Kidney (tissue), 14 donors: Measurements from ENCODE around the gene WDR7. TPM values are rescaled to one million over a fixed set of nuclear protein-coding genes. Genes with fewer than 3 reads are reported as not detected.

Experiments used
- DNase-seq, 5 donors: peaks; one replicate each; pipeline ENCODE4 v3.0.0-alpha.2; 2013 to 2020
- FAIRE-seq: peaks from 2 replicates; lab custom pipeline; 2012; peaks lifted over from hg19 to GRCh38; lab: Jason Lieb, UNC
- H3K27ac ChIP-seq, 2 donors: one replicate each; pipeline ENCODE4 v1.7.0; 2013; ENCODE audit warnings: low read depth in 2 of 2, low read length in 2 of 2, inconsistent platforms in 1 of 2
- H3K27me3 ChIP-seq: one replicate; pipeline ENCODE4 v1.7.1; 2013; ENCODE audit warnings: low read length, inconsistent platforms; ENCODE audit not compliant: control insufficient read depth, insufficient read depth
- H3K36me3 ChIP-seq, 3 donors: one replicate each; pipeline versions ENCODE4 v1.7.0 to v1.7.1; 2013; ENCODE audit warnings: low read length in 3 of 3, control low read depth in 1 of 3, inconsistent platforms in 1 of 3; ENCODE audit not compliant: insufficient read depth in 3 of 3, control insufficient read depth in 2 of 3
- H3K4me1 ChIP-seq, 3 donors: one replicate each; pipeline versions ENCODE4 v1.7.0 to v1.7.1; 2013; ENCODE audit warnings: low read length in 3 of 3, inconsistent platforms in 1 of 3, low read depth in 1 of 3; ENCODE audit not compliant: control insufficient read depth in 2 of 3, insufficient read depth in 2 of 3
- H3K4me3 ChIP-seq, 3 donors: one replicate each; pipeline versions ENCODE4 v1.7.0 to v1.8.1; 2013; ENCODE audit warnings: low read length in 3 of 3, control low read depth in 1 of 3, inconsistent platforms in 1 of 3
- H3K9ac ChIP-seq, 3 donors: one replicate each; pipeline versions ENCODE4 v1.7.0 to v1.7.1; 2013; ENCODE audit warnings: low read length in 3 of 3, control low read depth in 1 of 3, inconsistent platforms in 1 of 3
- H3K9me3 ChIP-seq, 3 donors: one replicate each; pipeline versions ENCODE4 v1.7.0 to v1.7.1; 2013; ENCODE audit warnings: low read length in 3 of 3, control low read depth in 1 of 3, inconsistent platforms in 1 of 3; ENCODE audit not compliant: control insufficient read depth in 2 of 3, insufficient read depth in 1 of 3
- CTCF ChIP-seq: IDR thresholded peaks from 3 replicates; pipeline ENCODE4 v1.5.1; 2012; ENCODE audit warnings: mild to moderate bottlenecking, moderate library complexity, borderline replicate concordance; ENCODE audit not compliant: insufficient read depth; ENCODE audit errors: extremely low read depth
- intact Hi-C: fragments of 100-400 bp; cut with DNase I; formaldehyde crosslinking; loops from one replicate; pipeline ENCODE4 v1.11.1; 2022
- polyA plus RNA-seq: library from polyadenylated mRNA; stranded (reverse); fragments of 350-450 nt; fragmentation: Illumina TruSeq; extraction: RNeasy Lipid Tissue Mini Kit (QIAGEN cat#74804); gene quantifications from one replicate; pipeline ENCODE4 v1.2.3, GENCODE V29; 2014; ENCODE audit warnings: low read depth, low replicate concordance; ENCODE audit not compliant: insufficient read depth
- total RNA-seq: library from RNA; stranded (reverse); fragmentation: NEBNext Ultra II Directional; extraction: Animal tissue kit (Norgen Biotek cat#: 25700); gene quantifications from one replicate; pipeline ENCODE4 v1.2.1, GENCODE V29; 2021
- donor health status: control.
- donor health status: control.
- donor health status: control.
- donor health status: control.
- donor health status: control.
- donor health status: DM: yes; HTN: yes; CAD: no.
- donor health status: Normal renal cell carcinoma (clear cell type).

WDR7 gene
- total and polyA plus RNA-seq, 2 donors from 2014 or later, result 7.3 to 34.4 TPM

DNA sequence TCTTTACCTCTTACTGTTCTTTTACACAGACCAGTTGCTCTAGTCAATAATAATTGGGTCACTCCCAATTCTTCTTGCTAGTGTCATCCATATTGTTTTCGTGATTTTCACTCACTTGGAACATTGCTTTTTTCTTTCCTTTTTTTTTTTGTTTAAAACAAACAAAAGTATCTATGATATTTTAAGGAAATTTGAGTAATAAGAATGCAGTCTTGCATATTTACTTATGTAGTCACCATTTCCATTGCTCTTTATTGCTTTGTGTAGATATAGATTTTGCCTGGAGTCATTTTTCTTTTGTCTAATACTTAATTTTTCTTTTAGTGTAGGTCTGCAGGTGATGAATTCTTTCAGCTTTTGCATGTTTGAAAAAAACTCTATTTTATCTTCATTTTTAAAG lies 71.9 kb downstream of the WDR7 start:
- no peak for FAIRE-seq

GRCh38 chr18:56723706-56724105 lies 72.5 kb downstream of the WDR7 start:
- Histone ChIP-seq H3K4me3 (no peak overlapping the region), H3K27me3 (no peaks in the 10 kb centered on the region), H3K27ac (no peak overlapping the region), H3K36me3 (peaks cover 0 to 2% (median 0%) of the 10 kb centered on the region in 3 donors), H3K9ac (no peak overlapping the region), H3K4me1 (no peaks in the 10 kb centered on the region), H3K9me3 (peaks cover 0 to 2% (median 0%) of the 10 kb centered on the region in 3 donors)
- FAIRE-seq (peak; percentile 38), DNase-seq (no peak)
- TF ChIP-seq CTCF, result no peak
- intact Hi-C loops, result no loop called here

More for the DNA sequence above, 71.9 kb downstream of the WDR7 start:
- TF ChIP-seq CTCF, result no peak
- Histone ChIP-seq H3K27ac (no peak overlapping the region), H3K9ac (no peak overlapping the region), H3K36me3 (peaks cover 0 to 2% (median 0%) of the 10 kb centered on the region in 3 donors), H3K27me3 (no peaks in the 10 kb centered on the region), H3K4me3 (no peak overlapping the region), H3K4me1 (no peaks in the 10 kb centered on the region), H3K9me3 (peaks cover 0 to 2% (median 0%) of the 10 kb centered on the region in 3 donors)
- intact Hi-C loops, result no loop called here
- DNase-seq, result no peak

DNA sequence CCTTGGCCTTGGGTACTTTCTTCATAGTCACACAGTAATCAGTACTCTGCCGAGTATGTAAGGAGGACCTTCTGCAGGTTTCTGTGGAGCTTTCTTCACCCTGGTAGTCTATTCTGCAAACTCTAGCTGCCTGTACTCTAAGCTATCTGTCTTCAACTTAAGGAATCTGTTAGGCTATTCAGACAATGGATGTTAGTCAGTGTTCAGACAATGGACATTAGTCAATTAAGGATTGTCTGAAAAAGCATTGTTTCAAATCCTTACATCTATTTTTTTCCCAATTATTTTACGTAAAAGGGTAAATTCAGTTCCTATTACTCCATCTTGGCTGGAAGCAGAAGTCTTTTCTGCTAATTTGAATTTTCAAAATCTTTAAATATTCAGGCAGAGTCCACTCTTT lies 75.7 kb downstream of the WDR7 start:
- H3K4me1 ChIP-seq, result no peaks in the 10 kb centered on the region
- no peak overlapping the region for H3K9ac ChIP-seq
- no peaks in the 10 kb centered on the region for H3K27me3 ChIP-seq
- no peak overlapping the region for H3K4me3 ChIP-seq
- H3K9me3 ChIP-seq, result peaks cover 0 to 2% (median 0%) of the 10 kb centered on the region in 3 donors
- intact Hi-C loops, result no loop called here
- H3K36me3 ChIP-seq, result peaks cover 0 to 3% (median 0%) of the 10 kb centered on the region in 3 donors
- DNase-seq, result no peak
- TF ChIP-seq CTCF, result no peak
- no peak overlapping the region for H3K27ac ChIP-seq
- no peak for FAIRE-seq

GRCh38 chr18:56727399-56727798 lies 76.2 kb downstream of the WDR7 start:
- DNase-seq, result no peak
- Histone ChIP-seq H3K36me3 (peaks cover 0 to 3% (median 0%) of the 10 kb centered on the region in 3 donors), H3K9me3 (peaks cover 0 to 2% (median 0%) of the 10 kb centered on the region in 3 donors), H3K9ac (no peak overlapping the region), H3K27me3 (no peaks in the 10 kb centered on the region), H3K4me3 (no peak overlapping the region), H3K4me1 (no peaks in the 10 kb centered on the region), H3K27ac (no peak overlapping the region)
- intact Hi-C loops, result no loop called here
- no peak for TF ChIP-seq CTCF
- no peak for FAIRE-seq
